IMR-90 (cell line): ENCODE results near the gene MPPED1. TPM values are rescaled to one million over a fixed set of nuclear protein-coding genes. Genes with fewer than 3 reads are reported as not detected.

Experiments used
- ATAC-seq: fragments of 200-7000 bp; cut with Tn5 transposase; 2 replicates; pipeline ENCODE4 v1.9.1; 2020; ENCODE audit warnings: low read depth, mild to moderate bottlenecking, moderate library complexity
- BruUV-seq: library from RNA; stranded (reverse); fragments of 400-500 nt; replicated peaks from 2 replicates; lab custom pipeline; 2021; lab: Mats Ljungman, UMichigan
- CTCF ChIA-PET: fragments of 300-600 bp; formaldehyde crosslinking; extraction: SDS; loops from one replicate; lab custom pipeline; 2021; ENCODE audit warnings: antibody characterized with exemption; lab: Yijun Ruan, JAX
- POLR2A ChIA-PET: fragments of 300-600 bp; sonication (Branson Sonifier 250); formaldehyde crosslinking; loops from one replicate; lab custom pipeline; 2022; ENCODE audit warnings: antibody characterized with exemption; ENCODE audit not compliant: unreplicated experiment; lab: Charles Lee
- DNase-seq: peaks from one replicate; pipeline ENCODE4 v3.0.0; 2013
- H2AFZ ChIP-seq: replicated peaks from 2 replicates; pipeline ENCODE3; 2013; ENCODE audit warnings: low read length, mild to moderate bottlenecking; ENCODE audit not compliant: poor library complexity
- H2AK5ac ChIP-seq: 2 replicates; pipeline ENCODE4 v1.6.1; 2013; ENCODE audit warnings: low read depth, low read length, inconsistent platforms
- H2AK9ac ChIP-seq: replicated peaks from 2 replicates; pipeline ENCODE3; 2013; ENCODE audit warnings: mild to moderate bottlenecking, low read depth, low read length, moderate library complexity; ENCODE audit not compliant: poor library complexity
- H2BK120ac ChIP-seq: 2 replicates; pipeline ENCODE4 v1.6.1; 2013; ENCODE audit warnings: low read depth, low read length, inconsistent platforms
- H2BK15ac ChIP-seq: 3 replicates; pipeline ENCODE4 v1.6.1; 2013; ENCODE audit warnings: low read depth, low read length, inconsistent platforms
- H2BK20ac ChIP-seq: 2 replicates; pipeline ENCODE4 v1.6.1; 2013; ENCODE audit warnings: low read depth, mild to moderate bottlenecking, inconsistent platforms, low read length, moderate library complexity
- H2BK5ac ChIP-seq: 2 replicates; pipeline ENCODE4 v1.6.1; 2013; ENCODE audit warnings: mild to moderate bottlenecking, low read depth, low read length, inconsistent platforms; ENCODE audit not compliant: poor library complexity, severe bottlenecking
- H3K14ac ChIP-seq: replicated peaks from 2 replicates; pipeline ENCODE4 v1.6.1; 2013; ENCODE audit warnings: low read depth, low read length, inconsistent platforms
- H3K18ac ChIP-seq: 2 replicates; pipeline ENCODE4 v1.6.1; 2013; ENCODE audit warnings: low read depth, low read length, control low read depth
- H3K23ac ChIP-seq: 2 replicates; pipeline ENCODE4 v1.6.1; 2013; ENCODE audit warnings: low read depth, low read length, inconsistent platforms
- H3K27ac ChIP-seq: 2 replicates; pipeline ENCODE4 v1.5.1; 2013; ENCODE audit warnings: mild to moderate bottlenecking, control low read depth, low read length; ENCODE audit not compliant: insufficient read depth
- H3K27me3 ChIP-seq: 2 replicates; pipeline ENCODE4 v1.6.1; 2013; ENCODE audit warnings: low read length; ENCODE audit not compliant: control insufficient read depth, insufficient read depth
- H3K36me3 ChIP-seq: 2 replicates; pipeline ENCODE4 v1.6.1; 2013; ENCODE audit warnings: low read length, mixed read lengths; ENCODE audit not compliant: control insufficient read depth, insufficient read depth
- H3K4ac ChIP-seq: 2 replicates; pipeline ENCODE4 v1.6.1; 2013; ENCODE audit warnings: low read depth, low read length, inconsistent platforms
- H3K4me1 ChIP-seq: 2 replicates; pipeline ENCODE4 v1.6.1; 2013; ENCODE audit warnings: low read length, mixed read lengths; ENCODE audit not compliant: control insufficient read depth, insufficient read depth
- H3K4me2 ChIP-seq: 2 replicates; pipeline ENCODE4 v1.6.1; 2013; ENCODE audit warnings: low read depth, mild to moderate bottlenecking, control low read depth, low read length, moderate library complexity
- H3K4me3 ChIP-seq: 2 replicates; pipeline ENCODE4 v1.5.1; 2013; ENCODE audit warnings: low read depth, mild to moderate bottlenecking, control low read depth, low read length, moderate library complexity; ENCODE audit not compliant: insufficient read depth
- H3K56ac ChIP-seq: 2 replicates; pipeline ENCODE4 v1.6.1; 2013; ENCODE audit warnings: low read length, inconsistent platforms; ENCODE audit not compliant: insufficient read depth; ENCODE audit errors: extremely low read depth
- H3K79me1 ChIP-seq, 2 experiments: 2 replicates each; pipeline ENCODE4 v1.6.1; 2013; ENCODE audit warnings: low read length in 2 of 2, inconsistent platforms in 1 of 2, low read depth in 1 of 2
- H3K9ac ChIP-seq: 2 replicates; pipeline ENCODE4 v1.6.1; 2013; ENCODE audit warnings: low read depth, low read length, control low read depth
- H3K9me1 ChIP-seq: 2 replicates; pipeline ENCODE4 v1.6.1; 2013; ENCODE audit warnings: low read length, inconsistent platforms; ENCODE audit not compliant: insufficient read depth
- H3K9me3 ChIP-seq: 2 replicates; pipeline ENCODE4 v1.6.1; 2013; ENCODE audit warnings: low read length; ENCODE audit not compliant: control insufficient read depth, insufficient read depth
- H4K20me1 ChIP-seq: 2 replicates; pipeline ENCODE4 v1.6.1; 2013; ENCODE audit warnings: low read length, inconsistent platforms; ENCODE audit not compliant: insufficient read depth
- H4K5ac ChIP-seq: 2 replicates; pipeline ENCODE4 v1.6.1; 2013; ENCODE audit warnings: mild to moderate bottlenecking, low read depth, low read length, control low read depth
- H4K8ac ChIP-seq, 2 experiments: 2 replicates each; pipeline ENCODE4 v1.6.1; 2013; ENCODE audit warnings: low read depth in 2 of 2, low read length in 2 of 2, control low read depth in 1 of 2, inconsistent platforms in 1 of 2
- H4K91ac ChIP-seq: 2 replicates; pipeline ENCODE4 v1.6.1; 2013; ENCODE audit warnings: low read depth, low read length, inconsistent platforms; ENCODE audit not compliant: insufficient read depth
- RAD21 ChIP-seq: IDR thresholded peaks from 2 replicates; pipeline ENCODE4 v1.6.1; 2012; ENCODE audit warnings: low read length, improper control_type of control experiment
- WGBS, 2 experiments: methylation state at CpG; one replicate each; pipeline versions ENCODE4 v1.1.5 to v1.1.7; 2013; ENCODE audit warnings: missing lambda C conversion rate in 2 of 2; ENCODE audit not compliant: insufficient read length in 1 of 2; ENCODE audit errors: extremely low coverage in 2 of 2; 5-methylcytosine and 5-hydroxymethylcytosine counted together
- dilution Hi-C: fragments of 300-500 bp; cut with HindIII; formaldehyde crosslinking; loops from one replicate; pipeline ENCODE4 v1.14.3; 2018; ENCODE audit warnings: low sequenced_read_pairs; ENCODE audit not compliant: unreplicated experiment
- in situ Hi-C: fragments of 300-500 bp; cut with MboI; formaldehyde crosslinking; loops from 3 replicates; pipeline ENCODE4 v1.14.3; 2019; ENCODE audit warnings: low sequenced_read_pairs, inconsistent platforms, mixed read lengths
- intact Hi-C: fragments of 100-400 bp; cut with micrococcal nuclease; formaldehyde crosslinking; loops from 2 replicates; pipeline ENCODE4 v1.10.0; 2022
- polyA plus RNA-seq, 3 experiments: library from polyadenylated mRNA; depleted of rRNA; stranded (reverse); fragments of >200 nt; gene quantifications; 2 replicates each; pipeline ENCODE4 v1.2.3, GENCODE V29; 2012; ENCODE audit warnings: low replicate concordance in 1 of 3
- total RNA-seq: library from RNA; depleted of rRNA; stranded (reverse); fragments of >200 nt; gene quantifications from 2 replicates; pipeline ENCODE4 v1.2.3, GENCODE V29; 2012
- TF ChIP-seq, protein P1 (sequence below): fragments of 150-350 bp; IDR thresholded peaks from 2 replicates; pipeline ENCODE4 v1.6.1; 2017; ENCODE audit warnings: mild to moderate bottlenecking, antibody characterized with exemption, low read length, low read depth

The MPPED1 gene
- total and polyA plus RNA-seq, 2 of the 4 experiments (the other 2 are of a cell fraction), result not detected

DNA sequence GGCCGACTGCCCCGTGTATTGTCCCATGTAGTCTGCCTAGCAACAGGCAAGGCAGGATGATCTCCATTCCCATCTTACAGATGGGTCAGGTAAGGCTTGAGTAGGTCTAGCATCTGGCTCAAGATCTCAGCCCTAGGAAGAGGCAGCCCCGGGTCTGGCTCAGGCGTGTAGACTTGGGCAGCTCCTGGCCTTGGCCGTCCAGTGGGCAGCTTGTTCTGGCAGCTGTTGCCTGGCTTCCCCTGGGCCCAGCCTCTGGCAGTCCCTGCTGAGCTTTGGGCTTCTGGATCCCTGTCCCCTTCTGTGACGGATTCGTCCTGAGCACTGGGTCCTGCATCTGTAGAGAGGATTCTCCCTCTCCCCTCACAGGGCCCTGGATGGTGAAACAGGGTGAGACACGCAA, 72.4 kb downstream of the MPPED1 start:
- Histone ChIP-seq H2BK20ac (no peak overlapping the region), H2BK5ac (no peak overlapping the region), H2BK15ac (no peak overlapping the region), H3K56ac (no peak overlapping the region), H3K9ac (no peak overlapping the region), H3K23ac (no peak overlapping the region), H3K36me3 (no peaks in the 10 kb centered on the region), H4K8ac (no peak overlapping the region), H2AFZ (no peak overlapping the region), H3K79me1 (no peaks in the 10 kb centered on the region), H3K18ac (no peak overlapping the region), H2AK9ac (no peak overlapping the region), H3K9me3 (no peaks in the 10 kb centered on the region), H3K9me1 (no peaks in the 10 kb centered on the region), H4K91ac (no peak overlapping the region), H4K20me1 (no peaks in the 10 kb centered on the region), H3K4me2 (no peak overlapping the region), H3K4me3 (no peak overlapping the region), H4K5ac (no peak overlapping the region), H3K27me3 (peaks cover 2% of the 10 kb centered on the region; the same call in 1 of the 2 replicates), H3K27ac (no peak overlapping the region), H3K4ac (no peak overlapping the region), H3K14ac (no peak overlapping the region), H3K4me1 (no peaks in the 10 kb centered on the region), H2BK120ac (no peak overlapping the region), H2AK5ac (no peak overlapping the region)
- ChIA-PET CTCF (interaction anchor here (0.5 to 0.6 kb wide), 2 partner anchors 30 to 89 kb away, joined by 3 read pairs; no protein-coding TSS in a partner anchor), POLR2A (no interaction called here)
- ATAC-seq (no peak), DNase-seq (no peak)
- in situ Hi-C loops (no loop called here), dilution Hi-C loops (no loop called here), intact Hi-C loops (no loop called here)
- BruUV-seq, result no TSS peak
- no peak for TF ChIP-seq RAD21
- TF ChIP-seq, protein P1, sequence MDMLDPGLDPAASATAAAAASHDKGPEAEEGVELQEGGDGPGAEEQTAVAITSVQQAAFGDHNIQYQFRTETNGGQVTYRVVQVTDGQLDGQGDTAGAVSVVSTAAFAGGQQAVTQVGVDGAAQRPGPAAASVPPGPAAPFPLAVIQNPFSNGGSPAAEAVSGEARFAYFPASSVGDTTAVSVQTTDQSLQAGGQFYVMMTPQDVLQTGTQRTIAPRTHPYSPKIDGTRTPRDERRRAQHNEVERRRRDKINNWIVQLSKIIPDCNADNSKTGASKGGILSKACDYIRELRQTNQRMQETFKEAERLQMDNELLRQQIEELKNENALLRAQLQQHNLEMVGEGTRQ, result no peak
- WGBS, 2 experiments, result 67% methylated on average over 1 of the region's 8 CpGs; no CpG with 5 or more reads in 1 of the 2 experiments
